Panc1 (cell line): ENCODE data around the gene RPL4. TPM values are rescaled to one million over a fixed set of nuclear protein-coding genes. Genes with fewer than 3 reads are reported as not detected.

Source experiments
- ATAC-seq: fragments of 200-7000 bp; cut with Tn5 transposase; 2 replicates; pipeline ENCODE4 v1.9.1; 2020; ENCODE audit warnings: mild to moderate bottlenecking, moderate library complexity
- BruUV-seq: library from RNA; stranded (reverse); fragments of 400-500 nt; replicated peaks from 2 replicates; lab custom pipeline; 2021; lab: Mats Ljungman, UMichigan
- CTCF ChIA-PET: fragments of 300-600 bp; sonication (Branson Sonifier 250); formaldehyde crosslinking; loops from one replicate; lab custom pipeline; 2022; ENCODE audit warnings: antibody characterized with exemption; lab: Charles Lee
- POLR2A ChIA-PET: fragments of 300-600 bp; sonication (Branson Sonifier 250); formaldehyde crosslinking; loops from one replicate; lab custom pipeline; 2022; ENCODE audit warnings: antibody characterized with exemption; lab: Charles Lee
- DNase-seq: peaks from one replicate; pipeline ENCODE4 v3.0.0-alpha.2; 2010; ENCODE audit warnings: low read depth, low spot score
- H3K27ac ChIP-seq: 2 replicates; pipeline ENCODE4 v1.5.1; 2011; ENCODE audit warnings: mild to moderate bottlenecking, low read length, inconsistent platforms
- H3K27me3 ChIP-seq: fragments of 200-500 bp; sonication (Bioruptor generic); 2 replicates; pipeline ENCODE4 v1.6.0; 2014; ENCODE audit warnings: low read length, inconsistent platforms; ENCODE audit not compliant: control insufficient read depth, insufficient read depth
- H3K36me3 ChIP-seq: fragments of 200-500 bp; sonication (Bioruptor generic); 2 replicates; pipeline ENCODE4 v1.5.1; 2014; ENCODE audit warnings: inconsistent platforms, mild to moderate bottlenecking, low read length, moderate library complexity; ENCODE audit not compliant: control insufficient read depth, insufficient read depth
- H3K4me1 ChIP-seq: 2 replicates; pipeline ENCODE4 v1.5.1; 2011; ENCODE audit warnings: inconsistent platforms, mild to moderate bottlenecking, low read length, moderate library complexity; ENCODE audit not compliant: control insufficient read depth, insufficient read depth
- H3K4me3 ChIP-seq, 2 experiments: 2 replicates each; pipeline ENCODE4 v1.5.1; 2011 to 2012; ENCODE audit warnings: low read depth in 2 of 2, low read length in 2 of 2, mild to moderate bottlenecking in 2 of 2, inconsistent platforms in 1 of 2, moderate library complexity in 1 of 2
- H3K9me3 ChIP-seq: fragments of 200-500 bp; sonication (Bioruptor generic); 2 replicates; pipeline ENCODE4 v1.5.1; 2014; ENCODE audit warnings: low read depth, mild to moderate bottlenecking, inconsistent platforms, low read length, moderate library complexity; ENCODE audit not compliant: control insufficient read depth, insufficient read depth
- POLR2AphosphoS5 ChIP-seq: IDR thresholded peaks from 2 replicates; pipeline ENCODE4 v1.6.1; 2012; ENCODE audit warnings: mild to moderate bottlenecking, low read depth, low read length, moderate library complexity
- SIN3A ChIP-seq: IDR thresholded peaks from 2 replicates; pipeline ENCODE4 v1.6.1; 2012; ENCODE audit warnings: low read depth, mild to moderate bottlenecking, low read length, moderate library complexity, borderline replicate concordance; ENCODE audit not compliant: insufficient read depth
- TCF7L2 ChIP-seq: IDR thresholded peaks from 2 replicates; pipeline ENCODE4 v1.6.1; 2011; ENCODE audit warnings: mild to moderate bottlenecking, low read depth, low read length, inconsistent platforms
- in situ Hi-C: cut with HindIII; loops from 2 replicates; pipeline ENCODE4 v1.10.0; 2016; ENCODE audit warnings: low sequenced_read_pairs, low pct_unique_long_range_greater_than_20kb
- intact Hi-C: fragments of 100-400 bp; cut with micrococcal nuclease; formaldehyde crosslinking; loops from one replicate; pipeline ENCODE4 v1.10.0; 2022; ENCODE audit not compliant: unreplicated experiment
- total RNA-seq: library from RNA; stranded (reverse); gene quantifications from one replicate; pipeline ENCODE4 v1.2.1, GENCODE V29; 2021; ENCODE audit not compliant: unreplicated experiment
- TF ChIP-seq, protein P1 (sequence below): fragments of 450-650 bp; IDR thresholded peaks from 2 replicates; pipeline ENCODE4 v1.5.1; 2017; ENCODE audit warnings: mild to moderate bottlenecking
- TF ChIP-seq, protein P2 (sequence below), 2 experiments: IDR thresholded peaks; 2 replicates each; pipeline ENCODE4 v1.6.1; 2011 to 2012; ENCODE audit warnings: low read depth in 2 of 2, control low read depth in 1 of 2, low read length in 1 of 2, mild to moderate bottlenecking in 1 of 2, moderate library complexity in 1 of 2; ENCODE audit not compliant: insufficient read depth in 1 of 2

Gene RPL4
- total RNA-seq, 1 experiment from 2014 or later: 2,268 TPM

DNA sequence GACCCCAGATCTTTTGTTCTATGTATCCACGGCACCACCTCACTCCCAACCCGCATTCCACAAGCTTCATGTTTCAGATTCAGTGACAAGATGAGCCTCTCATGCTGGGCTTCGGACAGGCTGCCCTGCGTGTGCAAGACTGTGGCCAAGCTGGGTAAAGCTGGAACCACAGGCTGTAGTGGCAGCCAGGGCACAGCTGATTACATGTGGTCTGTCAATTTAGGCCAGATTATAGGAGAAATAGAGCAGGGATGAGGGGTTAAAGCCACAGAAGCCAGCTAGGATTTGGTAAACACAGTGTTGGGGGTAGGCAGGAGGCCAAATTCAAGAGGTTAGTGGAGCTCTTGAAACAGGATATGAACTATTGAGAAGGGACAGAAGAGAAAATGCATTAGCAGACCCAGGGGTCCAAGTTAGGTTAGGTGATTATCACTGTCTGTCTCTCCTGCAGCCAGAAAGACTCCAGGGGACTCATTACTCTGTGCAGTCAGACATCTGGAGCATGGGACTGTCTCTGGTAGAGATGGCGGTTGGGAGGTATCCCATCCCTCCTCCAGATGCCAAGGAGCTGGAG is 20.0 kb downstream of the RPL4 start:
- ATAC-seq (no peak), DNase-seq (no peak)
- Histone ChIP-seq H3K4me3 (no peak overlapping the region), H3K36me3 (peaks cover 3% of the 10 kb centered on the region; the same call in 1 of the 2 replicates), H3K27ac (no peak overlapping the region), H3K9me3 (no peaks in the 10 kb centered on the region), H3K4me1 (no peaks in the 10 kb centered on the region), H3K27me3 (no peaks in the 10 kb centered on the region)
- in situ Hi-C loops (no loop called here), intact Hi-C loops (no loop called here)
- TF ChIP-seq, protein P1, sequence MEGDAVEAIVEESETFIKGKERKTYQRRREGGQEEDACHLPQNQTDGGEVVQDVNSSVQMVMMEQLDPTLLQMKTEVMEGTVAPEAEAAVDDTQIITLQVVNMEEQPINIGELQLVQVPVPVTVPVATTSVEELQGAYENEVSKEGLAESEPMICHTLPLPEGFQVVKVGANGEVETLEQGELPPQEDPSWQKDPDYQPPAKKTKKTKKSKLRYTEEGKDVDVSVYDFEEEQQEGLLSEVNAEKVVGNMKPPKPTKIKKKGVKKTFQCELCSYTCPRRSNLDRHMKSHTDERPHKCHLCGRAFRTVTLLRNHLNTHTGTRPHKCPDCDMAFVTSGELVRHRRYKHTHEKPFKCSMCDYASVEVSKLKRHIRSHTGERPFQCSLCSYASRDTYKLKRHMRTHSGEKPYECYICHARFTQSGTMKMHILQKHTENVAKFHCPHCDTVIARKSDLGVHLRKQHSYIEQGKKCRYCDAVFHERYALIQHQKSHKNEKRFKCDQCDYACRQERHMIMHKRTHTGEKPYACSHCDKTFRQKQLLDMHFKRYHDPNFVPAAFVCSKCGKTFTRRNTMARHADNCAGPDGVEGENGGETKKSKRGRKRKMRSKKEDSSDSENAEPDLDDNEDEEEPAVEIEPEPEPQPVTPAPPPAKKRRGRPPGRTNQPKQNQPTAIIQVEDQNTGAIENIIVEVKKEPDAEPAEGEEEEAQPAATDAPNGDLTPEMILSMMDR: no peak
- TF ChIP-seq TCF7L2: no peak
- TF ChIP-seq, protein P2, sequence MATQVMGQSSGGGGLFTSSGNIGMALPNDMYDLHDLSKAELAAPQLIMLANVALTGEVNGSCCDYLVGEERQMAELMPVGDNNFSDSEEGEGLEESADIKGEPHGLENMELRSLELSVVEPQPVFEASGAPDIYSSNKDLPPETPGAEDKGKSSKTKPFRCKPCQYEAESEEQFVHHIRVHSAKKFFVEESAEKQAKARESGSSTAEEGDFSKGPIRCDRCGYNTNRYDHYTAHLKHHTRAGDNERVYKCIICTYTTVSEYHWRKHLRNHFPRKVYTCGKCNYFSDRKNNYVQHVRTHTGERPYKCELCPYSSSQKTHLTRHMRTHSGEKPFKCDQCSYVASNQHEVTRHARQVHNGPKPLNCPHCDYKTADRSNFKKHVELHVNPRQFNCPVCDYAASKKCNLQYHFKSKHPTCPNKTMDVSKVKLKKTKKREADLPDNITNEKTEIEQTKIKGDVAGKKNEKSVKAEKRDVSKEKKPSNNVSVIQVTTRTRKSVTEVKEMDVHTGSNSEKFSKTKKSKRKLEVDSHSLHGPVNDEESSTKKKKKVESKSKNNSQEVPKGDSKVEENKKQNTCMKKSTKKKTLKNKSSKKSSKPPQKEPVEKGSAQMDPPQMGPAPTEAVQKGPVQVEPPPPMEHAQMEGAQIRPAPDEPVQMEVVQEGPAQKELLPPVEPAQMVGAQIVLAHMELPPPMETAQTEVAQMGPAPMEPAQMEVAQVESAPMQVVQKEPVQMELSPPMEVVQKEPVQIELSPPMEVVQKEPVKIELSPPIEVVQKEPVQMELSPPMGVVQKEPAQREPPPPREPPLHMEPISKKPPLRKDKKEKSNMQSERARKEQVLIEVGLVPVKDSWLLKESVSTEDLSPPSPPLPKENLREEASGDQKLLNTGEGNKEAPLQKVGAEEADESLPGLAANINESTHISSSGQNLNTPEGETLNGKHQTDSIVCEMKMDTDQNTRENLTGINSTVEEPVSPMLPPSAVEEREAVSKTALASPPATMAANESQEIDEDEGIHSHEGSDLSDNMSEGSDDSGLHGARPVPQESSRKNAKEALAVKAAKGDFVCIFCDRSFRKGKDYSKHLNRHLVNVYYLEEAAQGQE (IDR thresholded peaks at IDR 0.05; ENCODE audit: insufficient read depth in 1 of 2, low read depth in 2 of 2, low read length in 1 of 2): no peak
- TF ChIP-seq POLR2AphosphoS5: no peak
- no peak for TF ChIP-seq SIN3A
- POLR2A ChIA-PET: no interaction called here
- CTCF ChIA-PET: no interaction called here
- BruUV-seq: no TSS peak

DNA sequence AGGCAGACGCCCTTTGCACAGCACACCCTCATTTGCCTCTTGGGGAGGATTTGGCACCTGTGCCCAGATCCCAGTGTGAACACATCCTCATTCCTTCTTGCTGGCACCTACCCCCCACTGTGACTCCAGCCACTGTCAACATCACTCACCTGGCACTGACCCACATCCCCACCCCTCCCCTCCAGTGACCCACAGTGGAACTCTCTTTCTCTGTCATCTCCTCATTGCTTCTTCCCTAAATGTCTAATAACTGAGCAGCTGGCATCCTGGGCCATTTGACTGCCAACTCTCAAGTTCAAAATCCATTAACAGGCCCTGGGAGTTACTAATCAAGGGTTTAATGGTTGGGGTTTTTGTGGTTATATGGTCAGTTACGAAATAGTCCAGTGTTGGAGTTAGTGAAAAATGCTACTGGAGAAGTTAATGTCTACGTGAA is 21.5 kb downstream of the RPL4 start:
- CTCF ChIA-PET: interaction anchor here (0.6 kb wide), 1 partner anchor 15 kb away, joined by 3 read pairs; no protein-coding TSS in a partner anchor
- Histone ChIP-seq H3K4me1 (no peaks in the 10 kb centered on the region), H3K9me3 (no peaks in the 10 kb centered on the region), H3K4me3 (no peak overlapping the region), H3K36me3 (no peaks in the 10 kb centered on the region), H3K27ac (no peak overlapping the region), H3K27me3 (no peaks in the 10 kb centered on the region)
- ATAC-seq: 0 out of 2 replicates have a peak, but pooled peaks have one; percentile 25
- in situ Hi-C loops: no loop called here
- intact Hi-C loops: no loop called here
- no peak for DNase-seq
- POLR2A ChIA-PET: no interaction called here
- BruUV-seq: no TSS peak
- no peak for TF ChIP-seq SIN3A
- TF ChIP-seq, protein P1: no peak
- TF ChIP-seq, protein P2 (IDR thresholded peaks at IDR 0.05; ENCODE audit: insufficient read depth in 1 of 2, low read depth in 2 of 2, low read length in 1 of 2): no peak
- TF ChIP-seq POLR2AphosphoS5: no peak
- no peak for TF ChIP-seq TCF7L2
